ENCODE data around the gene DENND4C.

GRCh38 chr9:19269582-19269981 is 39.1 kb downstream of the DENND4C start:
- TF ChIP-seq CTCF (IDR thresholded peaks at IDR 0.05; ENCODE audit: insufficient read depth, low read length, poor library complexity, severe bottlenecking) (no peak), EZH2phosphoT487 (conservative IDR thresholded peaks at IDR 0.05; ENCODE audit: low read length) (no peak)

All from SU-DHL-6 (cell line).